ENCODE measurements around the gene SLC7A1.

DNA sequence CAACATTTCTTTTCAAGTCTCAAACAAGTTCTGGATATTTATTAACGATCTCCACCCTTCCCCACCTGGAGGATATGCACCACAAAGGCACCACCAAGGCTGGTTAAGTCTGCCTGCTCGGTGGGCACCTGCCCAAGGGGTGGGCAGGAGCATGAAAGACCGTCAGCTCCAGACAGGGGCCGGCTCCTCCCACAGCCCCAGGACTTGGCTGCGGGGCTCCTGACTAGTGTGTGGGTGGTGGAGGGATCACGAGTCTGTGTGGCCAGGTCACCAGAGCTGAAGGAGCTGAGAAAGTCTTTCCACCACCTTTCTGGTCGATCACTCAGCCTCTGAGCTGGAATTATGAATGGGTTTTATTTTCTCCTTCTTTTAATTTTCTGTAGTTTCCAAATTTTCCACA, 7.8 kb downstream of the SLC7A1 start:
- TF ChIP-seq, protein P1, sequence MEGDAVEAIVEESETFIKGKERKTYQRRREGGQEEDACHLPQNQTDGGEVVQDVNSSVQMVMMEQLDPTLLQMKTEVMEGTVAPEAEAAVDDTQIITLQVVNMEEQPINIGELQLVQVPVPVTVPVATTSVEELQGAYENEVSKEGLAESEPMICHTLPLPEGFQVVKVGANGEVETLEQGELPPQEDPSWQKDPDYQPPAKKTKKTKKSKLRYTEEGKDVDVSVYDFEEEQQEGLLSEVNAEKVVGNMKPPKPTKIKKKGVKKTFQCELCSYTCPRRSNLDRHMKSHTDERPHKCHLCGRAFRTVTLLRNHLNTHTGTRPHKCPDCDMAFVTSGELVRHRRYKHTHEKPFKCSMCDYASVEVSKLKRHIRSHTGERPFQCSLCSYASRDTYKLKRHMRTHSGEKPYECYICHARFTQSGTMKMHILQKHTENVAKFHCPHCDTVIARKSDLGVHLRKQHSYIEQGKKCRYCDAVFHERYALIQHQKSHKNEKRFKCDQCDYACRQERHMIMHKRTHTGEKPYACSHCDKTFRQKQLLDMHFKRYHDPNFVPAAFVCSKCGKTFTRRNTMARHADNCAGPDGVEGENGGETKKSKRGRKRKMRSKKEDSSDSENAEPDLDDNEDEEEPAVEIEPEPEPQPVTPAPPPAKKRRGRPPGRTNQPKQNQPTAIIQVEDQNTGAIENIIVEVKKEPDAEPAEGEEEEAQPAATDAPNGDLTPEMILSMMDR (IDR thresholded peaks at IDR 0.05): no peak
- TF ChIP-seq POLR2A (IDR thresholded peaks at IDR 0.05) (no peak), POLR2AphosphoS5 (IDR thresholded peaks at IDR 0.05; ENCODE audit: insufficient read depth in 1 of 2, low read depth in 1 of 2) (no peak)

Measured in vagina (tissue), 2 donors.